Measurements from ENCODE around the gene DIRAS1.
"Not testable (repeated sequence)": the region's sequence is repeated elsewhere in the genome, so short reads cannot be mapped to it uniquely, and the experiment has no call there.

Gene DIRAS1

DNA sequence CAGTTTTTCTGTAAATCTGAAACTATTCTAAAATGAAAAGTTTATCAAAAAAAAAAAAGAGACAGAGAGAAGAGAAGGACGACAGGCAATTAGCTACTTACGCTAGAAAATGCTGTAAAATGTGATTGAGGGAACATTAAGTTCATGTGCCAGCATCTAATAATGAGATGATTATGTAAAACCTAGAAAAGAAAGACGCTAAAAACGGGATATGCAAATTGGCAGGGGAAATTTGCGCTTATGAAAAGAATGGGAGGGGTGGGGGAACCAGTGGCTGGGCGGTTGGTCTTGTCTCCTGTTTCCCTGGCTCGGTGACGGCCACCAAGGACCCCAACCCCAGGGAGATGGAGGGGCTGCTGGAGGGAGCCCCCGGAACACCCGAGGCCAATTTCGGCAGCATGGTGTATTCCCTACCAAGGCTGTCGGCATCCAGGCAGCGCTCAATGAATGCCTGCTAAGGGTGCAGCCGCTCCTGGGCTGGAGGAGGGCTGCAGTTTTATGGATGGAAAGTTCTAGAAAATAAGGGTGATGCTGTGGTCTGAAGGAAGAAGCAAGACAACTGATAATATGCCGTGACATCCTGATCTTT is 52.9 kb downstream of the DIRAS1 start:
- DNase-seq = no peak

DNA sequence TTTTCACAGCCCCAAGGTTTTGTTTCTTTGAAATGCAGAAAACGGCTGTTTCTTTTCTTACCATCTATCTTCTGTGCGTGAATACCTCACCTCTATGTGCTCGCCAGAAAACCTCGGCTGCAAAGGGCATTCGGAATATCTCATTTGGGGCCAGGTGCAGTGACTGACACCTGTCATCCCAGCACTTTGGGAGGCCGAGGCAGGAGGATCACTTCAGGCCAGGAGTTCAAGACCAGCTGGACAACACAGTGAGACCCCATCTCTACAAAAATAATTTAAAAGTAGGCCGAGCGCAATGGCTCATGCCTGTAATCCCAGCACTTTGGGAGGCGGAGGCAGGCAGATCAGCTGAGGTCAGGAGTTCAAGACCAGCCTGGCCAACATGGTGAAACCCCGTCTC is 53.8 kb downstream of the DIRAS1 start:
- DNase-seq = not testable (repeated sequence)

DNA sequence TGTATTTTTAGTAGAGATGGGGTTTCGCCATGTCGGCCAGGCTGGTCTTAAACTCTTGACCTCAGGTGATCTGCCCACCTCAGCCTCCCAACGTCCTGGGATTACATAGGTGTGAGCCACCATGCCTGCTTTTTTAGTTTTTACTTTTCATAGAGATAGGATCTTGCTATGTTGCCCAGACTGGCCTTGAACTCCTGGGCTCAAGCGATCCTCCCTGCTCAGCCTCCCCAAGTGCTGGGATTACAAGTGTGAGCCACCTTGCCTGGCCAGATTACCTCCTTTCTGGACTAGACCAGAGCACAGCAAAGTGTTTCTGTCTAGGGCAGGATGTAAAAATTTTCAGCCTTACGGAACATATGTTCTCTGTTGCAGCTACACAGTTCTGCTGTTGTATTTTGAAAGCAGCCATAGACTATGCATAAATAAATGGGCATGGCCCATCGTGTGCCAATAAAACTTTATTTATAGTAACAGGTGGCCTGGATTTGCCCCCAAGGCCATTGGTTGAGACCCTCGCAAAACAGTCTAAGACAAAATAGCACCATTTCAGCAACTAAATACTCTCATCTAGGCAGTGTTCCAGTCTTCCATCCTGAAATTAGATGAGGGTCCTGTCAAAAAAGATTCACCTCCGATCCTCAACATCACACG is 54.7 kb downstream of the DIRAS1 start:
- no peak for DNase-seq

DNA sequence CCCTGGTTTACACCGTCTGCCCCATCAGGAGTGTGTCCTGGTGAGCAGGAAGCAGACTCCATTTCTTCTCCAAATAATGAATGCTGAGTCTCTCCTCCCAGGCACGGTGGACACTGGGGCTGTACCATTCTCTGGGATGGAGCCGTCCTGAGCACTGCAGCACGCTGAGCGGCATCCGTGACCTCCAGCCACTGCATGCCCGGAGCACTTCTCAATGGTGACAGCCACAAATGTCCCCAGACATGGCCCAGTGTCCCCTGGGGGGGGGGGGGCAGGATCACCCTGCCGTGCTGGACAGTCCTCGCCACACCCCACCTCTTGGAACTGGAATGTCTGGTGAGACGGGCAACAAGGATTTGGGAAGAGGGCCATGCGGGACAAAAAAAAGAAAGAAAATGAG is 56.1 kb downstream of the DIRAS1 start:
- no peak for DNase-seq
